Measurements from ENCODE around the gene SLC7A5. TPM values are rescaled to one million over a fixed set of nuclear protein-coding genes. Genes with fewer than 3 reads are reported as not detected.
"Not testable (repeated sequence)": the region's sequence is repeated elsewhere in the genome, so short reads cannot be mapped to it uniquely, and the experiment has no call there.

SLC7A5 gene
- total RNA-seq, 1 donor from 2014 or later: 41.6 TPM

DNA sequence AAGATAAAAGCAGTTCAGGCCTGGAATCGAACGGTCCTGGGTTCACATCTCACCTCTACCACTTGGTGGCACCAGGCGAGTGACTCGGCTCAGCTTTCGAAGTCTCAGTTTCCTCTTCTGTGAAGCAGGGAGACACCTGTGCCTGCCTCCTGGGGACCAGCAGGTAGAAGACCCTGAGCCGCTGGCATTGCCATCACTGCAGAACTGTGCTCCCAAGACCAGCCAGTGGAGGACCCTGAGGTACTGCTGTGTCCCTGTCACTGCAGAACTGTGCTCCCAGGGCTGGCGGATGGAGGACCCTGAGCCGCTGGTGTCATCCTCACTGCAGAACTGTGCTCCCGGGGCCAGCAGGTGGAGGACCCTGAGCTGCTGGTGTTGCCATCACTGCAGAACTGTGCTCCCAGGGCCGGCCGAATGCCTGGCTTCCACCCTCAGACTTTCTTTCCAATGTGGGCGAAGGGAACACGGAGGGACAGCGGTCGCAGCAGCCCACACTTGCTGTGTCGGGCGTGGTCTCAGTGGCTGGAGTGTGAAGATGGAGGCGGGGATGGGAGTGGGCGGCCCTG lies 8.7 kb upstream of the SLC7A5 start:
- H3K27ac Mint-ChIP-seq (ENCODE audit: unreplicated experiment): no peak overlapping the region
- H3K4me3 Mint-ChIP-seq: no peak overlapping the region
- H3K27me3 Mint-ChIP-seq (ENCODE audit: low read depth): peaks cover 55% of the 10 kb centered on the region
- DNase-seq (ENCODE audit: low read depth, low spot score): no peak
- TF ChIP-seq, protein P1, sequence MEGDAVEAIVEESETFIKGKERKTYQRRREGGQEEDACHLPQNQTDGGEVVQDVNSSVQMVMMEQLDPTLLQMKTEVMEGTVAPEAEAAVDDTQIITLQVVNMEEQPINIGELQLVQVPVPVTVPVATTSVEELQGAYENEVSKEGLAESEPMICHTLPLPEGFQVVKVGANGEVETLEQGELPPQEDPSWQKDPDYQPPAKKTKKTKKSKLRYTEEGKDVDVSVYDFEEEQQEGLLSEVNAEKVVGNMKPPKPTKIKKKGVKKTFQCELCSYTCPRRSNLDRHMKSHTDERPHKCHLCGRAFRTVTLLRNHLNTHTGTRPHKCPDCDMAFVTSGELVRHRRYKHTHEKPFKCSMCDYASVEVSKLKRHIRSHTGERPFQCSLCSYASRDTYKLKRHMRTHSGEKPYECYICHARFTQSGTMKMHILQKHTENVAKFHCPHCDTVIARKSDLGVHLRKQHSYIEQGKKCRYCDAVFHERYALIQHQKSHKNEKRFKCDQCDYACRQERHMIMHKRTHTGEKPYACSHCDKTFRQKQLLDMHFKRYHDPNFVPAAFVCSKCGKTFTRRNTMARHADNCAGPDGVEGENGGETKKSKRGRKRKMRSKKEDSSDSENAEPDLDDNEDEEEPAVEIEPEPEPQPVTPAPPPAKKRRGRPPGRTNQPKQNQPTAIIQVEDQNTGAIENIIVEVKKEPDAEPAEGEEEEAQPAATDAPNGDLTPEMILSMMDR (conservative IDR thresholded peaks at IDR 0.05): no peak
- peaks cover 11% of the 10 kb centered on the region for H3K4me1 Mint-ChIP-seq
- H3K9me3 Mint-ChIP-seq: peaks cover 5% of the 10 kb centered on the region
- H3K36me3 Mint-ChIP-seq (ENCODE audit: low read depth): no peaks in the 10 kb centered on the region

DNA sequence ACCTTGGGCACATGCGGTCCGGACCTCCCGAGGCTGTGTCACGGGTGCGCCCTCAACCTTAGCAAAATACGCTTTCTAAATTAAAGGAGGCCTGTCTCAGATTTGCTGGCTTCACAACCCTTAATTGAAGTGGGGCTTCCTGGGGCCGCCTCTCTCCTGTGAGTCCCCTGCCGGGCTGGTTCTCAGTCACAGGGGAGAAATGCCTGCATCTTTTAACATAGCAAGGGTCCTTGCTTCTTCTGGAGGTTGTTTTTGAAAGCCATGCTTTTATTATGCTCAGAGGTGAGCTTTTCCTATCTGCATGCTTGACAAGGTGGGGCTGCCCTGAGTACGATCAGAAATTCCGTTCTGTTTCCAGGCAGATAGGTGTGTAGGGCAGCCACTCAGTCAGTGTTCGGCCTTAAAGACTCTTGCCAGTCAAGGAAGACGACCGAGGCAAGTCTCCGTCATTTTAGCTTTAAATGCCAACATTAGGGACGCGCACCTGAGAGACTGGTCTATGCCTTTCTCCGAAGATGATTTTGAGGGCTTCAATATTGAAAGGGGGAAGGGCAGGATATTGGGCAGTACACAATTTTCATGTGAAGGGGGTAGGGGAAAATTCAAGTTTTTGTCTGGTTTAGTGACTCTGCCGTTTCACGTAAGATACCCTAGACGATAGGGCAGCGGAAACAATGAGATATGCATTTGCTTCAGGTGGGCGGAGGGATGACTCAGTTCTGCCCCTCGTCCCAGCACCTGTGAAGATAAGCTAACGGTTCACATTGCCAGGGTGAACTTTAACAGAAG lies 5.5 kb upstream of the SLC7A5 start:
- no peaks in the 10 kb centered on the region for H3K36me3 Mint-ChIP-seq (ENCODE audit: low read depth)
- H3K9me3 Mint-ChIP-seq: peaks cover 5% of the 10 kb centered on the region
- H3K27ac Mint-ChIP-seq (ENCODE audit: unreplicated experiment): no peak overlapping the region
- no peak for DNase-seq (ENCODE audit: low read depth, low spot score)
- peaks cover 57% of the 10 kb centered on the region for H3K27me3 Mint-ChIP-seq (ENCODE audit: low read depth)
- H3K4me1 Mint-ChIP-seq: peaks cover 14% of the 10 kb centered on the region
- TF ChIP-seq, protein P1 (conservative IDR thresholded peaks at IDR 0.05): no peak
- H3K4me3 Mint-ChIP-seq: no peak overlapping the region

DNA sequence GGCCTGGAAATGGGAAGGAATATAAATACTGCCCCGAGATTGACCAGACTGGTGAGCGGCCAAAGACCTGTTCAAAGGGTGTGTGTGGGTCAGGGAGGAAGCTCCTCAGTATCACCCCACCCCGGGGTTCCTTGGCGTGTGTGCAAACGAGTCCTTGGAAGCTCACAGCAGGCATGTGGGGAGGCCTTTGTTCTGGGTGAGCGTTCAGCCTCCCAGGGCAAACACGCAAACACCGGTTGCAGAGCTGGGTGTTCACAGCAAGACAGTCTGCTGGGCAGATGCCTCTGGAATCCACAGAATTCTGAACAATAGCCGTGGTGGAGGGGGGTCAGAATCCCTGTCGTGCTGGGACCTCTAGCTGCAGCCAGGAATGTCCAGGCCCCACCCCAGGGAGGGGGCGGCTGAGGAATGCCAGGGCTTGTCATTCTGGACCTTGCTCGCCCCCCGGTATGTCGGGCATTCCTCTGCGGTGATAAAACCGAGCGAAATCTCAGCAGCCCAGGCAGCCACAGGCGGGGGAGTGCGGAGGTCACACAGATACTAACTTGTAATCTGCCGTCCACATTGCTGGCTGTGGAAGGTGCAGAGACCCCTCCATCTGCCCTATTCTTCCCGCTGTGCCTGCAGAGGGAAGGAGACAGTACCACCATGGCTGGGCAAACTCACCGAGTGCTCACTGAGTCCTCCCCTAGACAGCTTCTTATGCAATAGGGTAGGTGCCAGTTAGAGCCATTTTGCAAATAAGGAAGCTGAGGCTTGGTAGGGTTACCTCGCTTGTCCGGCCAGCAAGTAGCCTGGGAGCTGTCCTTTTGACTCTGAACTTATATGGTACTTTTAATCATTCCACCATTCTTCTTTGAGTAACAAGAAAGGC lies 1.3 kb upstream of the SLC7A5 start:
- not testable (repeated sequence) for H3K27ac Mint-ChIP-seq (ENCODE audit: unreplicated experiment); H3K9me3 Mint-ChIP-seq; DNase-seq (ENCODE audit: low read depth, low spot score); H3K36me3 Mint-ChIP-seq (ENCODE audit: low read depth)
- Mint-ChIP-seq H3K4me3 (peak overlapping the region; percentile 80), H3K27me3 (ENCODE audit: low read depth) (peaks cover 59% of the 10 kb centered on the region), H3K4me1 (peaks cover 30% of the 10 kb centered on the region)

DNA sequence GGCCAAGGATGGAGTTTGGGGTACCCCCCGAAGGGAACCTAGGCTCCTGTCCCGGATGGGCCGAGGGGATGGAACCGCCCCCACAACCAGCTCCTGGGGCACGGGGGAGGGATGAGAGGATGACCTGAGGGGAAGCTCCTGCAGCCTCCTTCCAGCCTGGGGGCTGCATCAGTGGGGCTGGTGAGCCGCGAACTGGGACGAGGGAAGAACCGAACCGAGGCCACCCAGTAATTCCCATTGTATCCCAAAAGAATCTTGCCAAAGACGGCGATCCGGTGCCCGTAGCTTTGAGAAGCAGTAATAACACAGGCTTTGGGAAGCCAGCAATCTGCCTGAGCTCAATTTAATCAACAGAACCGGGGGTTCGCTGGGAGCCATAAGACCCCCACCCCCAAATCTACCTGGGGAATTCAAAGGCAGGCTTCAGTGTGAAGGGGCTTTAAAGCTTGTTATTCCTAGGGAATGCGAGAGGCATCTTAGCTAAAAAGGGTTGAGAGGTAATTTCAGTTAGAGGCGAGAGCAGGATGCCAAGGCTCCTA lies 641 bp upstream of the SLC7A5 start:
- Mint-ChIP-seq H3K4me3 (peak overlapping the region; percentile 80), H3K4me1 (peaks cover 32% of the 10 kb centered on the region), H3K27me3 (ENCODE audit: low read depth) (peaks cover 52% of the 10 kb centered on the region)
- not testable (repeated sequence) for H3K27ac Mint-ChIP-seq (ENCODE audit: unreplicated experiment); H3K9me3 Mint-ChIP-seq; H3K36me3 Mint-ChIP-seq (ENCODE audit: low read depth); DNase-seq (ENCODE audit: low read depth, low spot score)

DNA sequence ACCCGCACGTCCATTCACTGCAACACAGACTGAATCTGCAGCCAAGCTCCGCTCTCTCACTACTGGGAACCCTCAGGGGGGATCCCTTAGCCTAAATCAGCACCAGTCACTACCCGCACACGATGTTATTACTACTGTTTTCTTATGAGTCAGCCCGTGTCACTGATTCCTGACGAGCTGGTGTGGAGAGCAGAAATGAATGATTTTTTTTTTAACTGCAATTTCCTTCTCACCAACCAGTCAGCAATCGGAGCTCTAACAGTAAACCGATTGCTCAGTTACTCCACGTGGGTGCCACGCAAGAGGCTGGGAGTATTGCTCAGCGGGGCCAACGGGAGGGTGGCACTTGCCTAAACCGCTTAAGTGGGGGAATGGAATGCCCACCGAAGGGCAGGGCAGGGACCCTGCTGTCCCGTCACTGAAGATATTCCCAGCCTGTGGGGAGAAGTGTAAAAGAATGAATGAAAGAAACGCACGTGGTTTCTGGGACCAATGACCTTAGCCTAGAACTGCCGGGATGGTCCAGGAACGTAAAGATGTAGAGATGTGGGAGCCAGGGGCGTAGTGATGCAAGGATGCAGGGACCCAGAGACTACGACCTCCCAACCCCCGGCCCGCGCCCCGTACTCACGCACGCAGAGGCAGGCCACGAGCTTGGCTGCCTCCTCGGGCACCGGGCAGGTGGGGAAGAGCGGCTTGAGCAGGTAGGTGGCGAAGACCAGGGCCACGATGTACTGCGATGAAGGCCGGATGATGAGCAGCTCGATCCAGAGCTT lies 865 bp downstream of the SLC7A5 start:
- not testable (repeated sequence) for H3K36me3 Mint-ChIP-seq (ENCODE audit: low read depth); H3K9me3 Mint-ChIP-seq; H3K27ac Mint-ChIP-seq (ENCODE audit: unreplicated experiment); DNase-seq (ENCODE audit: low read depth, low spot score)
- peaks cover 39% of the 10 kb centered on the region for H3K4me1 Mint-ChIP-seq
- H3K27me3 Mint-ChIP-seq (ENCODE audit: low read depth): peaks cover 44% of the 10 kb centered on the region
- peak overlapping the region; percentile 87 for H3K4me3 Mint-ChIP-seq

DNA sequence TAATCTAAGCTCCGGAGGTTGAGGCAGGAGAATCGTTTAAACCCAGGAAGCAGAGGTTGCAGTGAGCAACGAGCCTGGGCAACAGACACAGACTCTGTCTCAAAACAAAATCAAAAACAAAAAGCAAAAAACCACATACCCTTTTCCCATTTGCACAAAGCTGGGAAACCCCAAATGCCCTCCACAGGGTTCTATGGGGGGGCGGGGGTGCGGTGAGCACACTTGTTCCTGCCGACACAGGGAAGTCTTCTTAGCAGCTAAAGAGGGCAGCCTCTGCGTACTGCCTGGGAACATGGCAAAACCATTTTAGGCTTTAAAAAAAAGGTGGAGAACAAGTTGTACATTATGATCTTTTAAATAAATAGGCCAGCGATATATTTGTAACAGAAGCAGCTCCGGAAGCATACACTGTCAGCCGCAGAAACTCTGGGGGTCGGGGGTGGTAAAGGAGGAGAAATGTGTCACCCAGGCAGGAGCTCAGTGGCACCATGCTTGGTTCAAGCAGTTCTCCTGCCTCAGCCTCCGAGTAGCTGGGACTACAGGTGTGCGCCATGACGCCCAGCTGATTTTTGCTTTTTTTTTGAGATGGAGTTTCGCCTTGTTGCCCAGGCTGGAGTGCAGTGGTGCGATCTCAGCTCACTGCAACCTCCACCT lies 3.3 kb downstream of the SLC7A5 start:
- H3K4me3 Mint-ChIP-seq; DNase-seq (ENCODE audit: low read depth, low spot score); H3K9me3 Mint-ChIP-seq; H3K36me3 Mint-ChIP-seq (ENCODE audit: low read depth); H3K27ac Mint-ChIP-seq (ENCODE audit: unreplicated experiment): not testable (repeated sequence)
- peaks cover 36% of the 10 kb centered on the region for H3K27me3 Mint-ChIP-seq (ENCODE audit: low read depth)
- H3K4me1 Mint-ChIP-seq: peaks cover 31% of the 10 kb centered on the region
